ENCODE data around the gene CLSTN1.
"Not testable (repeated sequence)": the region's sequence is repeated elsewhere in the genome, so short reads cannot be mapped to it uniquely, and the experiment has no call there.

Gene CLSTN1

GRCh38 chr1:9825093-9826074 lies 1.6 kb upstream of the CLSTN1 start:
- DNase-seq = peak; percentile 45

GRCh38 chr1:9824702-9825089 lies 931 bp upstream of the CLSTN1 start:
- DNase-seq = no peak

- DNase-seq = no peak
Measured at GRCh38 chr1:9823693-9823942, 147 bp downstream of the CLSTN1 start.

- DNase-seq = peak; percentile 29
Measured at GRCh38 chr1:9822897-9823692, 670 bp downstream of the CLSTN1 start.

- no peak for DNase-seq
Measured at GRCh38 chr1:9822490-9822889, 1.3 kb downstream of the CLSTN1 start.

- no peak for DNase-seq
Measured at GRCh38 chr1:9821710-9822109, 2.1 kb downstream of the CLSTN1 start.

GRCh38 chr1:9820521-9820920 lies 3.2 kb downstream of the CLSTN1 start:
- DNase-seq = no peak

- DNase-seq = no peak
Measured at GRCh38 chr1:9817734-9818133, 6.0 kb downstream of the CLSTN1 start.

- DNase-seq = no peak
Measured at GRCh38 chr1:9816199-9816598, 7.6 kb downstream of the CLSTN1 start.

- no peak for DNase-seq
Measured at GRCh38 chr1:9815150-9815549, 8.6 kb downstream of the CLSTN1 start.

GRCh38 chr1:9814619-9815018 lies 9.1 kb downstream of the CLSTN1 start:
- DNase-seq = no peak

- no peak for DNase-seq
Measured at GRCh38 chr1:9811239-9811966, 12.4 kb downstream of the CLSTN1 start.

GRCh38 chr1:9809100-9809510 lies 14.7 kb downstream of the CLSTN1 start:
- DNase-seq = no peak

GRCh38 chr1:9808459-9808858 lies 15.3 kb downstream of the CLSTN1 start:
- no peak for DNase-seq

GRCh38 chr1:9807541-9807940 lies 16.2 kb downstream of the CLSTN1 start:
- no peak for DNase-seq

GRCh38 chr1:9805972-9806371 lies 17.8 kb downstream of the CLSTN1 start:
- DNase-seq = not testable (repeated sequence)

- no peak for DNase-seq
Measured at GRCh38 chr1:9805006-9805508, 18.7 kb downstream of the CLSTN1 start.

GRCh38 chr1:9803003-9803918 lies 20.5 kb downstream of the CLSTN1 start:
- DNase-seq = not testable (repeated sequence)

- no peak for DNase-seq
Measured at GRCh38 chr1:9801909-9802308, 21.9 kb downstream of the CLSTN1 start.

GRCh38 chr1:9798236-9799130 lies 25.3 kb downstream of the CLSTN1 start:
- no peak for DNase-seq

GRCh38 chr1:9797049-9797448 lies 26.7 kb downstream of the CLSTN1 start:
- DNase-seq = no peak
